WERI-Rb-1 (cell line): ENCODE measurements around the gene BCL2.

Experiments
- DNase-seq: peaks from one replicate; pipeline ENCODE4 v3.0.0-alpha.2; 2020
- H3K27ac ChIP-seq: fragments of 250-450 bp; sonication (Bioruptor Pico); 2 replicates; pipeline ENCODE4 v1.5.1; 2020; ENCODE audit warnings: mild to moderate bottlenecking, moderate library complexity
- H3K27me3 ChIP-seq: fragments of 250-450 bp; sonication (Bioruptor Pico); 2 replicates; pipeline ENCODE4 v1.5.1; 2021; ENCODE audit warnings: mild to moderate bottlenecking, low read depth, moderate library complexity; ENCODE audit not compliant: insufficient read depth, severe bottlenecking
- H3K36me3 ChIP-seq: fragments of 250-450 bp; sonication (Bioruptor Pico); 2 replicates; pipeline ENCODE4 v1.5.1; 2020; ENCODE audit warnings: mild to moderate bottlenecking, moderate library complexity
- H3K4me3 ChIP-seq: 2 replicates; pipeline ENCODE4 v1.5.1; 2011; ENCODE audit warnings: low read depth, mild to moderate bottlenecking, control low read depth, low read length
- H3K9me3 ChIP-seq: fragments of 250-450 bp; sonication (Bioruptor Pico); 2 replicates; pipeline ENCODE4 v1.5.1; 2021; ENCODE audit warnings: mild to moderate bottlenecking, moderate library complexity; ENCODE audit not compliant: severe bottlenecking
- CTCF ChIP-seq: IDR thresholded peaks from 2 replicates; pipeline ENCODE4 v1.5.1; 2011; ENCODE audit warnings: low read depth, mild to moderate bottlenecking, control low read depth, inconsistent platforms, low read length

Gene BCL2

GRCh38 chr18:63182861-63183260 is 136.7 kb downstream of the BCL2 start:
- no peaks in the 10 kb centered on the region; the same call in 1 of the 2 replicates for H3K36me3 ChIP-seq
- H3K27me3 ChIP-seq, result no peaks in the 10 kb centered on the region
- DNase-seq, result no peak
- no peak for TF ChIP-seq CTCF
- H3K4me3 ChIP-seq, result no peak overlapping the region
- H3K9me3 ChIP-seq, result no peaks in the 10 kb centered on the region
- H3K27ac ChIP-seq, result no peak overlapping the region

GRCh38 chr18:63182310-63182772 is 137.2 kb downstream of the BCL2 start:
- H3K27me3 ChIP-seq, result no peaks in the 10 kb centered on the region
- H3K4me3 ChIP-seq, result no peak overlapping the region

GRCh38 chr18:63181706-63182309 is 137.8 kb downstream of the BCL2 start:
- Histone ChIP-seq H3K36me3 (no peaks in the 10 kb centered on the region; the same call in 1 of the 2 replicates), H3K27ac (no peak overlapping the region), H3K4me3 (no peak overlapping the region), H3K9me3 (no peaks in the 10 kb centered on the region), H3K27me3 (no peaks in the 10 kb centered on the region)
- no peak for TF ChIP-seq CTCF
- no peak for DNase-seq

More at GRCh38 chr18:63182310-63182772, 137.2 kb downstream of the BCL2 start:
- Histone ChIP-seq H3K27ac (no peak overlapping the region), H3K36me3 (no peaks in the 10 kb centered on the region; the same call in 1 of the 2 replicates), H3K9me3 (no peaks in the 10 kb centered on the region)
- DNase-seq, result no peak
- no peak for TF ChIP-seq CTCF

GRCh38 chr18:63180971-63181376 is 138.6 kb downstream of the BCL2 start:
- DNase-seq, result no peak
- TF ChIP-seq CTCF, result no peak
- Histone ChIP-seq H3K9me3 (no peaks in the 10 kb centered on the region), H3K36me3 (no peaks in the 10 kb centered on the region; the same call in 1 of the 2 replicates), H3K4me3 (no peak overlapping the region), H3K27me3 (no peaks in the 10 kb centered on the region), H3K27ac (no peak overlapping the region)

GRCh38 chr18:63180321-63180720 is 139.2 kb downstream of the BCL2 start:
- Histone ChIP-seq H3K4me3 (no peak overlapping the region), H3K36me3 (no peaks in the 10 kb centered on the region; the same call in 1 of the 2 replicates), H3K27me3 (no peaks in the 10 kb centered on the region), H3K9me3 (no peaks in the 10 kb centered on the region), H3K27ac (no peak overlapping the region)
- no peak for DNase-seq
- no peak for TF ChIP-seq CTCF

- DNase-seq, result no peak
- Histone ChIP-seq H3K27me3 (no peaks in the 10 kb centered on the region), H3K36me3 (no peaks in the 10 kb centered on the region; the same call in 1 of the 2 replicates), H3K27ac (no peak overlapping the region), H3K9me3 (no peaks in the 10 kb centered on the region), H3K4me3 (no peak overlapping the region)
- no peak for TF ChIP-seq CTCF
These were observed 140.1 kb downstream of the BCL2 start for GRCh38 chr18:63179422-63179821.
